HG03342 (cell line): ENCODE results near the gene SDK1.

Experiments
- ATAC-seq: cut with Tn5 transposase; IDR thresholded peaks from one replicate; pipeline ENCODE4 v1.9.1; 2021; ENCODE audit warnings: mild to moderate bottlenecking, moderate library complexity; ENCODE audit not compliant: unreplicated experiment

Gene SDK1

DNA sequence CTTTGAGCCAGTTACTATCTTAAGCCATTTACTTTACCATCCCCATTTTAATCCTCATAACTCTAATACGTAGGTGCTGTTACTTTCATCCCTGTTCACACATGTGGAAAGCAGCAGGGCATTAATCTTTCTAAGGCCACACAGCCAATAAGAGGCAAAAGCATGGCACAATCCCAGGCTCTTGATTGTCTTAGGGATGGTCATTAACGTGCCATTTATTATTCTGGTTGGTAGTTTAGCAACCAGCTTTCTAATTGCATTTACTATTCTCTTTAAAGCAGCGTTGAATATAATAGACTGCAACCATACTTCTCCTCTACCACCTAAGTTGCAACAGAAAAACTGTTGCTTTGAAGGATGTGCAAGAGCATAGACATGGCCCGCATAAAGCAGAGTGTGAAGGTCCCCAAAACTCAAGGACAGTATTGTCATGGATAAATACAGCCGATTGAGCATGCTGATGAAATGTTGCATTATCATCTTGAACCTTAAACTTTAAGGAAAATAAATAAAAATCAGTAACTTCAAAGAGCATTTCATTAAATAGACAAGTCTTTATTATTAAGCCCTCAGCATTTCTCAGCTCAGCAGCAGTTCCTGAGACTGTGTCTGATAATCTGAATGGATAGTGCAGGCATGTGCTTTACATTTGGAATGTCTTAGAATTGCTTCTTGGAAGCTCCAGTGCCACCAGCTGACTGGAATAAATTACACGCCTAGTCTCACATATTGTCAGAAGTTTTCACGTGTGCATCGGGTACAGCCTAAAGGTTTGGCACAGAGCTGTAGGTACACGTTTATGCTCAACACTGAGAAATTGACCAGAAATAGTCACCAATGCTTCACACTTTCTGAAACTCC, 467.1 kb downstream of the SDK1 start:
- no peak for ATAC-seq

DNA sequence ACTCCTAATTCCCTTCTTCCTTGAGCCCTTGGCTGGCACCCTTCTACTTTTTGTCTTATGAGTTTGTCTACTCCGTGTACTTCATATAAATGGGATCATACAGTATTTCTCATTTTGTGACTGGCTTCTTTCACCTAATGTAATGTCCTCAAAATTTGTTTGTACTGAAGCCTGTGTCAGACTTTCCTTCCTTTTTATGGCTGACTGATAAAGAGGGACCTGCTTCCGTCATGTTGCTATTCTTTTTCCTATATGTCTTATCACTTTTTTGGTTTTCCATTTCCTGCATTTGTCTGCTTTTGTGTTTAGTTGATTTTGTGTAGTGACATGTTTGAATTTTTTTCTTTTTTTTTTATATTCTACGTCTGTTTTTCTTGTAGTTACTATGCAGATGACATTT, 470.9 kb downstream of the SDK1 start:
- no peak for ATAC-seq

DNA sequence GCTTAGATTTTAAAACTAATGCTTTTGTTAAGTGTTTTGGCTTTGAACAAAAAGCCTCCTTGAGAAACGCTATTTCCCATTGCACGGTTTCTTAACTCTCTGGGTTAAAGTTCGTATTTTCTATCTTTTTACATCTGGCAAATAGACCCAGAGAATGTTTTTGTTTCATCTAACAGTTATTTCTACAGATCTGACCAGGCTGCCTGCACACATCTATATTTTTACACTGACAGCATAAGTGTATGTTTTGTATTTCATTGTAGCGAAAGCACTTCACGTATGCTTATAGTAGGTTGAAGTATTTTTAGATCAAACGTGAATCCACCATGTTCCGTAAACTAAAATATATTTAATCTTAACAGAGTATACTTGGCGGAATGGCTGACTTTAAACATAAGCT, 477.3 kb downstream of the SDK1 start:
- no peak for ATAC-seq

DNA sequence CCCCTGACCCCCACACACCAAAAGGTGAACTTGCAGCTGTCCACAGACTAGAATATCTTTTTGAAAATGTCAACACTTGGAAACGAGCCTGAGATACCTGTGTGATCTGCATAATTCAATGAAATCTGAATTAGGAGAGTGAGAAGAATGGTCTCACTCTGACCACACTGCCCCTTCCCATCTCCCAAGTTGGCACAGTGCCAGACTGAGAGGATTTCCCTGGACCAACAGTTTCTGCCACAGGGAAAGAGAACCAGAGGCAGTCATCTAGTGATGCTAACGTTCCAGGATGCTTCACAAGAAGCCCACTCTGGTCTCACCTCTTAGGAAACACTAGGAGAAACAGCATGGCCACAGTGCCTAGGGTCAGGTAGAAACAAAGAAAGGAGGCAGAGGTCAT, 479.0 kb downstream of the SDK1 start:
- ATAC-seq, result no peak

DNA sequence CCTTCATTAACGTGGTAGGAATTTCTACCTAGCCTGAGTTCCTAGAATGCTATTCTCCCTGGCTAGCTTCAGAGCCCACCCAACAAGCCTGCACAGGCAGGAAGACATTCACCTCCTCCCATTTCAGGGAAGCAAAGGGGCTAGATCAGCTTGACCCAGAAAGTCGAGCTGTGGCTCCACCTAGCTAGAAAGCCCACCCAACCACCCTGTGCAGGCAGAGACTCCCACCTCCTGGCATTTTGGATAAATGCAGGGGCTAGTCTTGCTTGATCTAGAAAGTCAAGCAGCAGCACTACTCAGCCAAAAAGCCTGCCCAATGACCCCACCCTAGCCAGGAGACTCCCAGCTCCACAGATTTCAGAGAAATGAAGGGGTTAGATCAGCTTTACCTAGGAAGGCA, 479.5 kb downstream of the SDK1 start:
- no peak for ATAC-seq

DNA sequence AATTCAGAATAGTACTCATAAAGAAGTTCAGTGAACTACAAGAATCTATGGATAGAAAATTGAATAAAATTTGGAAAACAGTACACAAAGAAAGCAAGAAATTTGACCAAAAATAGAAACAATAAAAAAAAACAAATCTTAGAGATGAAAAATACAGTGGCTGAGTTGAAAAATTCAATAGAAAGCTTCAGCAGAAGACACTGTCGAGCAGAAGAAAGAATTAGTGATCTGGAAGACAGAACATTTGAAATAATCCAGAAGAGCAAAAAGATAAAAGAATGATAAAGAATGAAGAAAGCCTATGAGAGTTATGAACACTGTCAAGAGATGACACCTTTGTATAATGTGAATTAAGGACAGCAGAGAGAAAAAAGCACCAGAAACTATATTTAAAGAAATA, 480.6 kb downstream of the SDK1 start:
- no peak for ATAC-seq

DNA sequence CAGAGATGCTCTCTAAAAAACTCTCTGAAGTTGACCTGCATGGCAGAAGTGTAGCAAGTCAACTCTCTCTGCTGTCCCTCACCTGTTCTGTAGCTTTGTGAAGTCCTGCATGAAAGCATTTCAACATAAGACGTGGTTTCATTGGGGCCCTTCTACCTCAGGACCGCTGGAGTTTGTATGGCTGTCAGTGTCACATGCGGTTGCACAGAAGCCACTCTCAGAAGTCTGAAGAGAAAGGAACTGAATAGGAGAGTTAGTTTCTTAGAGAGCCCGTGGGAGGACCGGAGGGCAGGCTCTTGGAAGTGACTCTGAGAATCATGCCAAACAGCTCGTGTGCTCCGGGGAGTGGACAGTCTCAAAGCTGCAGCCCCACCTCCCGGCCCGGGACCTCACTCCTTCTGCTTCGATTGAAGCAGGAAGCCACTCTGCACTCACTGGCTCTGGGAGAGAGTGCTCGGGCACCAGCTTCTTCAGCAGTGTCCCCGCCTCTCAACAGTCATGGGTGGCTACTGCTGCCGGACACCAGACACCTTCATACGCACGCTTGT, 486.7 kb downstream of the SDK1 start:
- no peak for ATAC-seq

DNA sequence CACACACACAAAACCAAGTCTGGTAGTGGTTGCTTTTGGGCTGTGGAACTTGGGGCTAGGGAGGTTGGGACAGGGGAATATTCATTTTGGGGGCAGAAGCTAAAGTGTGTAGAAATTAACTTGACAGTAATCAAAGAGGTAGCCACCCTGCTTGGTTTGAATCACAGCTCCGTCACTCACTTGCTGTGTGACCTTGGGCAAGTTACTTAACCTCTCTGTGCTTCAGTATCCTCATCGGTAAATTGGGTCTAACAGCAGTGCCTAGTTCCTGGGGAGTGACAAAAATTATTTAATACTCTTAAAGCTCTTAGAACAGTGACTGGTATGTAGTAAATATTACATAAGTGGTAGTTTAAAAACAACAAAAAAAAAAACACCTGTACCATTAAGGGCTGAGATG, 489.8 kb downstream of the SDK1 start:
- ATAC-seq, result no peak

DNA sequence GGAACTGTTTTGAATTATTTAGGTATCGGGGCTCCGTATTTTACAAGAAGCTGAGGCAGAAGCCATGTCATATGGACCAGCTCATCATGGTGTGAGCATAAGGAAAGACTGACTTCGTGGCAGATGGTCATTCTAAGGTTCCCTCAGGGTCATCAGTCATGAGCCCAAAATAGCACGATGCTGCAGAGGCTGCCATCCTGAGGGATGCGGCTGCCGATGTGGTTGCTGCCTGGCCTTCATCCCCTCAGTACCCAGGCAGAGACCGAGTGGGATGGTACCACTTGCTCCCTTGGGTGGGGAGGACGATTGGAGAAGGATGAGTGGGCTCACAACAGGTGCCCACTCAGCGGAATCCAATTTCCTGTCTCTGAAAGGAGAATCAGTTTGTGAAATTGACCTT, 490.3 kb downstream of the SDK1 start:
- ATAC-seq, result no peak

DNA sequence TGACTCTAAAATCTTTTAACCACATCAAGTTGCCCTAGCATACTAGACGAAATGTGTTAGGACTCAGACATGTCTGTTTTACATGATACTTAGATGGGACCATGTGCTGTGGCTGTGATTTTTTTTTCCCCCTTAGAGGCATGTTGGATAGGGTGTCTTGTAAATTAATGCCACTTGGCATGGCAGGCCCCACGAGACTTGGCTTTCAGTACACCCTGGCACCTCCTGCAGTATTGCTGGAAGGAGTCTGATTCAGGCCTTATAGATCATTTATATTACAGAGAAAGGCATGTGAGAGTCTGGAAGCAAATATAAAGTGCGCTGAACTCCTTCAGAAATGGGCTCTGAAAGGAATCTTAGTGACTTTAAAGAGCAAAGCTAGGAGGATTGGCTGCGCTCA, 494.1 kb downstream of the SDK1 start:
- ATAC-seq, result no peak

DNA sequence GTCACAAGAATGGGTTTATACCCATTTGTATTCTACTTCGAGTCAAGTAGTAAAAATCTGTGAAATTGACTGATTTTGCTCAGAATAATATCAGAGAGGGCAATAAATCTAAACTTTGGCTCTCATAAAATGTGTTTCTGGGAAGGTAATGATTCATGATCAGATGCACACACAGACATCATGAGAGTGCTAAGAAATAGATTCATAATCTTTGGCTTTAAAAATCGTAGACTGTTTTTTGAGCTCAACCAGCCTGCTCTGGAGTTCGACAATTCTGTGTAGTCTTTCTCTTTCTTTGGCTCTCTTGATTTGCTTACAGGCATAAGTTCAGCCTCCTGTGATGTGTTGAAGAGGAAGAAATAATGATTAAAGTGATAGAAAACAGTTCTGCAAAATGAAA, 494.7 kb downstream of the SDK1 start:
- ATAC-seq, result no peak

DNA sequence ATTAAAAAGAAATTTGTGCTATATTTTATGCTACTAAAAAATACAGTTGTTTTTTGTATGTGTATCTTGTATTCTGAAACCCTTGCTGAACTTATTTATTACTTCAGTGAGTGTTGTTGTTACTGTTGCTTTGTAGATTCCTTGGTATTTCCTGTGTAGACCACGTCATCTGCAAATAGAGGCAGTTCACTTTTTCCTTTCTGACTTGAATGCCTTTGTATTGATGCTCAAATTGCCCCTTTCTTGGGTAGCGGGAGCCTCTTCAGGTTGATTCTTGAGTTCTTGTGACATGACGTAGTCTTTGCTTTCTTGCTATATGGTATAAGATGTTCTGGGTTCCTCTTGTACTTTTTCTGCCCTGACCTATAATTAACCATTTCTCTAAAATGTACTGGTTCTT, 504.1 kb downstream of the SDK1 start:
- no peak for ATAC-seq

DNA sequence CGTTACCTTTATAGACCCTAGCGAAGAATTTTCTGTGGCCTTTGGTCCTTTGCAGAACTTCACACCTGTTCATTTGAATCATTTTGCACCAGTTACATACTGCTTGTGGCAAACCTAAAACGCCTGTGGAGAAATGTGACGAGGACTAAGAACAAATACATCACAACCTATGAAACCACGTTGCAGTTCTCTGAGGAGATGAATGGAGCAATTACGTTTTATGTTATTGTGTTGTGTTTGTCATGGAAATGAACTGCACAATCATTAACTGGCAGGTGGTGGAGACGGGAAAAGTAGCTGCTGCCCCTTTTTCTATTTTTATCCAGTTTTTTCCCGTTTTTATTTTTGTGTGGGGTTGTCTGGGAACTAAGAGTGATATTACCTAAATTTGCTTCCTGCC, 505.5 kb downstream of the SDK1 start:
- no peak for ATAC-seq

DNA sequence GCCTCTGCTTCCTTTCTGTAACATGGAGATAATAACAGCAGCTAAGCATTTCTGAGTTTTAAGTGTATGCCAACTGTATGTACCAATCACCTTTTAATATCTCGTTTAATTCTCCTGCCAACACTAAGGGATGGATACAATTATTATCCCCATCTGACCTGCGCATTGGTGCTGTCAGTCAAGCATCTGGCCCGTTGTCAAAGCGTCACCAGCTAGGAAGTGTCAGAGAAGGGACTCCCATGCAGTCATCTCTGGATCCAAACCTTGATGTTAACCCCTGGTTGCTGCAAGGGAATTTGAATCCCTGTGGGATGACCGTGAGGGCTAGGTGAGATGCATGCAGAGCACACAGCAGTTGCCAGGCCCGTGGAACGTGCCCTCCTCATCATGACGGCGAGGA, 506.8 kb downstream of the SDK1 start:
- ATAC-seq, result no peak

DNA sequence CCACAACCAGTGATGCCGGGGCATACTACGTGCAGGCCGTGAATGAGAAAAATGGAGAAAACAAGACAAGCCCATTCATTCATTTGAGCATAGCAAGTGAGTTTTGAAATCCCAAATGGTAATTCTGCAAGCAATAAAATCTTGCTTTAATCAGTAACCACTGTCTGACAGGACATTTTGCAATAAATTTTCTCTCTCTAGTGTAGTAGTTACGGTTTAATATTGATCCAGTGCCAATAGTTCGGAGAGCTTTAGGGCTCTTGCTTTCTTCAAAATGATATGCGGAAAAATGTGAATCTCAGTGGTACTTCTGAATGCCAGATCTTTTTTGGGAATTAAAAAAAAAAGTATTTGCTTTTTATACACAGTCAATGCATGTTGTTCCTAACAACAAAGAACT, 520.4 kb downstream of the SDK1 start:
- no peak for ATAC-seq

DNA sequence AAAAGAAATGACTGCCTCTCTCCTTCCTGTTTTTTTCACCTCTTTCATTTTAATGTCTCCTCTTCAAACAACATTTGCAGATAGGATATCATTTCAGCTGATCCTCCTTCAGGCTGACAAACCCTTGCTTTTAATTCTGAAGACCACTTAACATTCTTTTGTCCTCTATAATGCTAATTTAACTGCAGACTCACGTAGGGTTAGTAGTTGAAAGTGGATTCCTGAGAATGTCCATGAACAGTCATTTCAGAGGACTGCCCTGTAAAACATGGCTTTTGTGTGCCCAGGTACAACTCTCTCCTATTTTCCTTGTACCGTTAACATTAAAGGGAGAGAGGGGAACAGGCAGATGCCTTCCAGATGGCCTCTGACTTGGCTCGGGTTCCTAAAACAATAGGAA, 524.4 kb downstream of the SDK1 start:
- ATAC-seq, result no peak

DNA sequence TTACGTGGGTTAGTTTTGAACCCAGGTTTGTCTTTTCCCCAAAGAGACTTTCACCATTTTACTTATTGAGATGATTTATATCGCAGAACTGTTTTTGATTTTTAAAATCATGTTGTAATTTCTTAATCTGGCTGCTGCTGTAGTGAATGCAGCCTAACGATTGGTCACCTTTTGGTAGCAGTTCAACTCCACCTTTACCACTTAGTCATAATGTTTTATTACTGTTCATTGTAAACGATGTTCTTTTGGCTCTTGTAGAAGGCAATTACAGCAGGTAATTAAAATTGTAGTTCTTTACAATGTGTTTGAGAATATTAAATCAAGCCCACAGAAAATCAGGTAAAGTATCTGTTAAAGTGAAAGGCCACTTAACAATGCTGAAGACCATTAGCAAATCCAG, 531.1 kb downstream of the SDK1 start:
- no peak for ATAC-seq

DNA sequence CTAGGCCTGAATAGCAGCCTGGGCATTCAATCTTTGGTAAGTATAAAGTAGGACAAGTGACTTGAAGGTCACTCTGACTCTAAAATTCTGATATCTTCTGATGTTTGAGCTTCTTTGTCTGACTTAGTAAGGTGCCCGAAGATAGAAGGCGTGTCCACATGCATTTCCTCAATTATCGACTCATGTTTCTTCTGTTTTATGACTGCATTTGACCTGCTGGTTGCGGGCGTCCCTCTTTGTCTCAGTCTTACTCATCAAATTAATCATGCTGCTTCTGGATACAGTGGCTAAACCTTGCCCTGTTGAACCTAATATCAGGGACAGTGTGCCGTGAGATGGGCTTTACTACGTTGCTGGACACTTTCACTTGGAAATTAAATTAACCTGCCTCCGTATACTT, 534.1 kb downstream of the SDK1 start:
- ATAC-seq, result no peak

DNA sequence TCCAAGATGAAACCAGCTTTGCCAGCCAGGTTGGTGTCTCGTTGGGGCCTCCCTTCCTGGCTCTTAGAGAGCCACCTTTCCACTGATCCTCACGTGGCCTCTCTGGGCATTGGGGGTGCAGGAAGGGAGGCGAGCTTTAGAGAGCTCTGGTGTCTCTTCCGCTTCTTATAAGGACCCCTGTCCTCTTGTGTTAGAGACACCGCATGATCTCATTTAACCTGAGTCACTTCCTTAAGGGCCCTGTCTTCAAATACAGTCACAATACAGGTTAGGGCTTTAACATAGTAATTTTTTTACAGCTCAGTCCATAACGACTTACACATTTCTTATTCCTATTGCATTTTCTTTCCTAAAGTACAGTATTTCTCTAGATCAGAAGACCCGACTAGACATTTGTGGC, 535.8 kb downstream of the SDK1 start:
- no peak for ATAC-seq

DNA sequence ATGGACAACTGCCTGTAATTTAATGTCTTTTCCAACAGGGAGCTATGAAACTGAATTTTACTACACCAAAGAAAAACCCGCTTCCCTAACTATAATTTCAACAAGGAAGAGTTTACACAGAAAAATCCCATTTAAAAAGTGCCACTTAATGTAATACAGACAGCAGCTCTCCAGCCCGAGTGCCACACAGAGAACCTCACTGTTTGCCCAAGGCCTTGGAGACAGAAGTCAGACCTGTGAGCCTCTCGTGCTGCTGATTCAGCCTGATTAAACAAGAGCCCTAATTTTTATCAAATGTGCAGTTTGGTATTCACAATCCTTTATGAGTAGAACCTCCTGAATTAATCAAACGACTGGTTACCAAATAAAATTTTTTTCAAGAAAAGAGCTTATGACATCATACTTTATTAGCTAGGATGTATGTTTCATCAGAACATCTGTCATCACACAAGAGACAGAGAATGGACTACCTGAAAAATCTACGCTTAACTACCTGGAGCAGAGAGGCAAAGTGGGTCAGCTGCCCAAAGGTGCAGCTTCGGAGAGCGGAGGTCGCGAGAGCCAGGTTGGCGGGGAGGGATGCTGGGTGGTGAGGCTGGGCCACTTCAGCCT, 543.6 kb downstream of the SDK1 start:
- no peak for ATAC-seq

DNA sequence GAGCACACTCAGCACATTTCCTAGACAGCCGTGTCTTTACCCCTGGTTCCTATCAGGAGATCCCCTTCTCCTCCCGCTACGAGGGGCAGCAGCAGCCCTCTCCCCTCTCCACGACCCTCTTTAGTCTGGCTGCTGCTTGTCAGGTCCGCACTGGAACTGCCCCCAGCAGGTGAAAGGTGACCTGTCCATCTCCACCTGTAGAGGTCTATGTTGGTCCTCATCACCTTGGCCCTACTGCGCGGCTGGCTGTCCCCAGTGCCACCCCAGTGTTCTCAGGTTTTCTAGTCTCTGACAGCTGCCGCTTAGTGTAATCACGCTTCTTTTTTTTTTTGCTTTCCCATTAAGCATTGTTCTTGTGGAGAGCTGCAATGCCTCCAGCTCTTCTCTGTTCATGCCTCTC, 545.7 kb downstream of the SDK1 start:
- ATAC-seq, result no peak

DNA sequence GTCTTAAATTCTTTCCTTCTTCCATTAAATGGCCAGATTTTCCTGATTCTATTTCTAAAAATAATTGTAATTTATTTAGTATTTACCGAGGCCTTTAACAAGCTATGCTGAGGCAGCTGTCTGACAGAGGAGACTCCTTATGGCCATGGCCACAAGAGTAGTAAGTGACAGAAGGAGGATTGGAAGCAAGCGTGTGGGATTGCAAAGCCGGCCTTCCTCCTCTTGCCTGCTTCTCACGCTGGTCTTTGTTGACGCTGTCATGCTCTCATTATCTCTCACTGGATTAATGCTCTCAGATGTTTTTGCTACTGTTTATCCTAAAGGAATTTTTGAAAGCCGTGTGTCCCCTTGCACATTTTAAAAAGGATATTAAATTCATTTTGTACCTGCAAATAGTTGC, 546.3 kb downstream of the SDK1 start:
- no peak for ATAC-seq

DNA sequence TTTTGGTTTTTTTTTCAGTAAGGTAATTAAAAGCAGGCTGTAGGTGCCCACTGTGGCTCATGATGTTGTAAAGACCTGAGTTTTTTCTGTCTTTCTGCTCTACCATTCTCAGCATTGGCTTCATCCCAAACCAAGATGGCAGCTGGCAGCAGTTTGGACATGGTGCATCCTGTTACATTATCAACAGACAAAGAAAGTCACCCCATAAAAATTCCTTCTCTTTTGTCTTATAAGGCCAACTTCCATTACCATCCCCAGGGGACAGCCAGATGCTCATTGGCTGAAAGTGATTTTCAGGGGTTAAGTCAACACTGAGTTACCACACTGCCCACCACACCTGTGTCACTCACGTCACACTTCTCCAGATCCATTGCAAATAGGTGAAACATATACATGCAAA, 558.4 kb downstream of the SDK1 start:
- ATAC-seq, result no peak
